Measurements from ENCODE around the gene TMPRSS4. TPM values are rescaled to one million over a fixed set of nuclear protein-coding genes. Genes with fewer than 3 reads are reported as not detected.

The TMPRSS4 gene
- total RNA-seq, 1 donor from 2014 or later: 16.8 TPM

DNA sequence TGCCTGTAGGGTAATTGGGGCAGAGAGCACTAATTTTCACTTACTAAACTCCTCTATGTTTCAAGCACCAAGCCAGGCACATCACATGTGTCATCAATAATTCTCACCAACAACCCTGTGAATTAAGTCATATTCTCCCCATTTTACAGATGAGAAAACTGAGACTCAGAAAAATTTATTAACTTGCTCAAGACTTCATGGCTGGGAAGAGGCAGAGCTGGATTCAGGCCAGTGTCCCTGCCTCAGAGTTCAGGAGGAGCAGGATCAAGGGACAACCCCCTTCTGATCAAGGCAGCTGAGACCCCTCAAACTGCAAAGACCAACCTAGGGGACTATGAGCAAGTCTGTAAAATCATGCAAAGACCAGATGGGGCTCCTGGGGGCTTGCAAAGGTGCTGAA, 7.8 kb downstream of the TMPRSS4 start:
- H3K4me3 ChIP-seq (ENCODE audit: low read depth, low read length): no peak overlapping the region
- H3K27me3 ChIP-seq (ENCODE audit: control insufficient read depth, insufficient read depth, low read length): peaks cover 7% of the 10 kb centered on the region
- no peaks in the 10 kb centered on the region for H3K36me3 ChIP-seq (ENCODE audit: control insufficient read depth, insufficient read depth, low read length)
- no peak for DNase-seq (ENCODE audit: low read depth)
- TF ChIP-seq, protein P1, sequence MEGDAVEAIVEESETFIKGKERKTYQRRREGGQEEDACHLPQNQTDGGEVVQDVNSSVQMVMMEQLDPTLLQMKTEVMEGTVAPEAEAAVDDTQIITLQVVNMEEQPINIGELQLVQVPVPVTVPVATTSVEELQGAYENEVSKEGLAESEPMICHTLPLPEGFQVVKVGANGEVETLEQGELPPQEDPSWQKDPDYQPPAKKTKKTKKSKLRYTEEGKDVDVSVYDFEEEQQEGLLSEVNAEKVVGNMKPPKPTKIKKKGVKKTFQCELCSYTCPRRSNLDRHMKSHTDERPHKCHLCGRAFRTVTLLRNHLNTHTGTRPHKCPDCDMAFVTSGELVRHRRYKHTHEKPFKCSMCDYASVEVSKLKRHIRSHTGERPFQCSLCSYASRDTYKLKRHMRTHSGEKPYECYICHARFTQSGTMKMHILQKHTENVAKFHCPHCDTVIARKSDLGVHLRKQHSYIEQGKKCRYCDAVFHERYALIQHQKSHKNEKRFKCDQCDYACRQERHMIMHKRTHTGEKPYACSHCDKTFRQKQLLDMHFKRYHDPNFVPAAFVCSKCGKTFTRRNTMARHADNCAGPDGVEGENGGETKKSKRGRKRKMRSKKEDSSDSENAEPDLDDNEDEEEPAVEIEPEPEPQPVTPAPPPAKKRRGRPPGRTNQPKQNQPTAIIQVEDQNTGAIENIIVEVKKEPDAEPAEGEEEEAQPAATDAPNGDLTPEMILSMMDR (IDR thresholded peaks at IDR 0.05; ENCODE audit: insufficient read depth, low read length, poor library complexity, severe bottlenecking): no peak

DNA sequence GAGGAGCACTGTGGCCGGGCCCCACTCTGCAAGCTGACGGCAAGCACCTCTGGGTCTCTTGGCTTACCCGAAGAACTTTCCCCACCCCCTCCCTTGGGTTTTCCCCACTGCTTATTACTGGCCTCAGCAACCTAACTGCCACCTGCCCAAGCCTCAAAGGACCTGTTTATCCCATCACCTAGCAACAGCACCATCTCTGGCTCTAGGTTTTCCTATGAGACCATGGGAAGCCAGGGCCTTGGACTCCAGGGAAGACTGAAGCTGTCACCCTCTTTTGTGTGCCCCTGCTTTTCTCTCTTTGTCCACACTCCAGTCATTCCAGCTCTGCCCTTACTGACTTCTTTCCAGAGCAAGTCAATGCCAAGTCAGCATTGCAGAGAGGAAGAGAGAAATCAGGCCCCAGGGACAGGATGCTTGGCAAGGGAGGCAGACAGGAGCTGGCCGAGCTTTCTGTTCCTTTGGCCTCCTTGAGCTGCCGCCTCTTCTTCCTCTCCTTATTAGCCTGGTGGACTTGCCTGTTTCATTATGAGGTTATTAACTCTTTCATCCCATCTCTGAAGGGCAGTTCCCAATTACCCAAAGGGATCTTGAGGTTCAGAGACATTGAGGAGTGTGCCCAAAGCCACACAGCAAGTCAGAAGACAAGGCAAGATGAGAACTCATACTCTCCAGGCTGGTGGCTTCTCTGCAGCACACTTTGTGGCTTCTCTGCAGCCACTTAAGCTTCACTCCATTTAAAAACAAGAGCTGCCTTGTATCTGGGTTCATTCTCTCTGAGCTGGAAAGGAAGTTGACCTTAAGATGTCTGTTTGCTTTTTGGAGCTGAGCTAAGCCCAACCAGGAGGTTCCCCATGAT, 10.3 kb downstream of the TMPRSS4 start, which contains the start of gene SMIM35:
Gene SMIM35 (minus strand): TSS at position 51 of the 856 bp plus-strand sequence. CDS start 206 bp downstream, outside the sequence.
- peaks cover 2% of the 10 kb centered on the region for H3K27me3 ChIP-seq (ENCODE audit: control insufficient read depth, insufficient read depth, low read length)
- H3K4me3 ChIP-seq (ENCODE audit: low read depth, low read length): no peak within 1 kb of the TSS
- no peak for DNase-seq (ENCODE audit: low read depth)
- TF ChIP-seq, protein P1 (IDR thresholded peaks at IDR 0.05; ENCODE audit: insufficient read depth, low read length, poor library complexity, severe bottlenecking): no peak
- H3K36me3 ChIP-seq (ENCODE audit: control insufficient read depth, insufficient read depth, low read length): no peaks in the 10 kb centered on the region

DNA sequence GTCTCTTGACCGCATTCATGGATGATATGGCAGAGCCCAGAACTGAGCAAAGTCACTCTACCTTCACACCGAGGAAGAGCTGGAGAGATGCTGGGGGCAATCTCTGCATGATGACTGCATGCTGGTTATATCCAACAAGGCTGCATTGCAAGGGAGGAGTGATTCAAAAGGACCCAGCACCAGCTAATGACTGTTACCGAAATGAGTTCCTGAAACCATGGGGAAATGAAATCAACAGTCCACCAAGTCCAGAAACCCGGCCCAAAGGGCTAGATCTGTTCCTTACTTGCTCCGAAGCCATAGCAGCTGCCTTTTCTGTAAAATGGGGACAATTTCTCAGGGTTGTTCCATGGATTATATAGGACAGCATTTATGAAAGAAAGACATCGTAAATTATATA, 11.1 kb downstream of the TMPRSS4 start:
- DNase-seq (ENCODE audit: low read depth): no peak
- Histone ChIP-seq H3K27me3 (ENCODE audit: control insufficient read depth, insufficient read depth, low read length) (peaks cover under 1% of the 10 kb centered on the region), H3K36me3 (ENCODE audit: control insufficient read depth, insufficient read depth, low read length) (no peaks in the 10 kb centered on the region), H3K4me3 (ENCODE audit: low read depth, low read length) (no peak overlapping the region)
- TF ChIP-seq, protein P1 (IDR thresholded peaks at IDR 0.05; ENCODE audit: insufficient read depth, low read length, poor library complexity, severe bottlenecking): no peak

DNA sequence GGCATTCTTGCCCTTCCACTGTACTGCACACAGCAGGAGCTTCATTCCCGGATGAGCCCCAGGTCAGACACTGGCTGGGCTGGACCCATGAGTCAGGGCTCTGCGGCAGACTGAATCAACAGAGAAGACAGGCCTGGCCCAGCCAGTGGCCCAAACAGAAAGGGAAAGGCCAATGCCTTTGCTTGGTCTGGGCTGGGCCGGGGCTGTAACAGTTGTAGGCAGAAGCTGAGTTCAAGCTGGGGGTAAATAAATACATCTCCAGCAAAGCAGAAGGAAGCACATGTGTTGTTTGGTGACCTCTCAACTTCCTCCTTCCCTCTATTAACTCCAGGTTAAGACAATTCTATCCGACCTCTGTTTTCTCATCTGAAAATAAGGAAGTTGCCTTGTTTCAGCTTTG, 11.7 kb downstream of the TMPRSS4 start:
- no peak overlapping the region for H3K4me3 ChIP-seq (ENCODE audit: low read depth, low read length)
- DNase-seq (ENCODE audit: low read depth): no peak

DNA sequence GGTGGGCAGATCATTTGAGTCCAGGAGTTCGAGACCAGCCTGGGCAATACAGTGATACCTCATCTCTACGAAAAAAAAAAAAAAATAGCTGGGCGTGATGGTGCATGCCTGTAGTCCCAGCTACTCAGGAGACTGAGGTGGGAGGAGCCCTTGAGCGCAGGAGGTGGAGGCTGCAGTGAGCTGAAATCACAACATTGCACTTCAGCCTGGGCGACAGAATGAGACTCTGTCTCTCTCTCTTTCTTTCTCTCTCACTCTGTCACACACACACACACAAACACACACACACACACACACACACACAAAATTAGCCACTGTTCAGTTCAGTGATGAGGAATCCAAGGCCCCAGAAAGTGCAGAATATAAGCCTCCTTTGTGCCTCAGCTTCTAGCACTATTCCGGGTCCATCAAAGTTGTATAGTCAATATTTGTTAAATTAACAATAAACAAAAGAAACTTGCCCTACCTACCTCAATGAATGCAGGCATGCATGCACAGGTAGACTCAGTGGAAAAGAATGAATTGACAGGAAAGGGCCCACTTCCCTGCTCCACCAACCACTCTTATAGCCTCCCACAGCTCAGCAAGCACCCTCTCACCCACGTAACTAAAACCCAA, 13.8 kb downstream of the TMPRSS4 start:
- TF ChIP-seq, protein P1 (IDR thresholded peaks at IDR 0.05; ENCODE audit: insufficient read depth, low read length, poor library complexity, severe bottlenecking): no peak
- H3K36me3 ChIP-seq (ENCODE audit: control insufficient read depth, insufficient read depth, low read length): no peaks in the 10 kb centered on the region
- DNase-seq (ENCODE audit: low read depth): no peak
- H3K4me3 ChIP-seq (ENCODE audit: low read depth, low read length): no peak overlapping the region
- H3K27me3 ChIP-seq (ENCODE audit: control insufficient read depth, insufficient read depth, low read length): peaks cover 5% of the 10 kb centered on the region

More for the DNA sequence above, 11.7 kb downstream of the TMPRSS4 start:
- H3K27me3 ChIP-seq (ENCODE audit: control insufficient read depth, insufficient read depth, low read length): no peaks in the 10 kb centered on the region
- TF ChIP-seq, protein P1 (IDR thresholded peaks at IDR 0.05; ENCODE audit: insufficient read depth, low read length, poor library complexity, severe bottlenecking): no peak
- no peaks in the 10 kb centered on the region for H3K36me3 ChIP-seq (ENCODE audit: control insufficient read depth, insufficient read depth, low read length)
